Left ventricle myocardium inferior (tissue), 1 donor: ENCODE data around the gene DLG5. TPM values are rescaled to one million over a fixed set of nuclear protein-coding genes. Genes with fewer than 3 reads are reported as not detected.

Source experiments
- DNase-seq: peaks from one replicate; pipeline ENCODE4 v3.0.0-alpha.2; 2020
- H3K27ac ChIP-seq: fragments of 200-600 bp; replicated peaks from 2 replicates; pipeline ENCODE4 v1.8.0; 2021
- H3K27me3 ChIP-seq: fragments of 200-600 bp; 2 replicates; pipeline ENCODE4 v1.8.0; 2021; ENCODE audit warnings: low read depth
- H3K36me3 ChIP-seq: fragments of 200-600 bp; 2 replicates; pipeline ENCODE4 v1.8.0; 2021
- H3K4me1 ChIP-seq: fragments of 200-600 bp; 2 replicates; pipeline ENCODE4 v1.8.0; 2021
- H3K4me3 ChIP-seq: fragments of 200-600 bp; 2 replicates; pipeline ENCODE4 v1.8.0; 2021; ENCODE audit warnings: mild to moderate bottlenecking, moderate library complexity
- H3K9me3 ChIP-seq: fragments of 200-600 bp; replicated peaks from 2 replicates; pipeline ENCODE4 v1.8.0; 2021
- CTCF ChIP-seq: fragments of 200-600 bp; IDR thresholded peaks from 2 replicates; pipeline ENCODE4 v1.8.0; 2021; ENCODE audit warnings: antibody characterized with exemption, mild to moderate bottlenecking, borderline replicate concordance
- intact Hi-C: fragments of 100-400 bp; cut with micrococcal nuclease; formaldehyde crosslinking; loops from one replicate; pipeline ENCODE4 v1.11.0; 2022
- total RNA-seq: library from RNA; stranded (reverse); fragmentation: NEBNext Ultra II Directional; extraction: Animal tissue kit (Norgen Biotek cat#: 25700); gene quantifications from one replicate; pipeline ENCODE4 v1.2.1, GENCODE V29; 2021
- donor health status: DM: no; HTN: yes; CAD: no; lungs with severe emphysema.

Gene DLG5
- total RNA-seq, 1 donor from 2014 or later = 8.9 TPM

GRCh38 chr10:77874872-77875271 is 51.7 kb downstream of the DLG5 start:
- DNase-seq = no peak
- H3K9me3 ChIP-seq = no peaks in the 10 kb centered on the region
- H3K27me3 ChIP-seq = no peaks in the 10 kb centered on the region
- intact Hi-C loops = no loop called here
- H3K27ac ChIP-seq = no peak overlapping the region
- H3K36me3 ChIP-seq = no peaks in the 10 kb centered on the region
- no peak overlapping the region for H3K4me3 ChIP-seq
- no peak for TF ChIP-seq CTCF
- H3K4me1 ChIP-seq = peaks cover 47% of the 10 kb centered on the region

GRCh38 chr10:77873536-77874380 is 52.8 kb downstream of the DLG5 start:
- Histone ChIP-seq H3K27me3 (no peaks in the 10 kb centered on the region), H3K36me3 (no peaks in the 10 kb centered on the region), H3K4me3 (no peak overlapping the region), H3K4me1 (peaks cover 38% of the 10 kb centered on the region), H3K27ac (no peak overlapping the region), H3K9me3 (no peaks in the 10 kb centered on the region)
- no peak for TF ChIP-seq CTCF
- DNase-seq = no peak
- intact Hi-C loops = no loop called here

GRCh38 chr10:77872947-77873535 is 53.5 kb downstream of the DLG5 start:
- intact Hi-C loops = no loop called here
- Histone ChIP-seq H3K4me3 (no peak overlapping the region), H3K9me3 (no peaks in the 10 kb centered on the region), H3K4me1 (peaks cover 31% of the 10 kb centered on the region), H3K27me3 (no peaks in the 10 kb centered on the region), H3K27ac (no peak overlapping the region), H3K36me3 (peaks cover 2% of the 10 kb centered on the region)
- DNase-seq = no peak
- no peak for TF ChIP-seq CTCF

- H3K36me3 ChIP-seq = peaks cover 9% of the 10 kb centered on the region
- DNase-seq = no peak
- H3K4me1 ChIP-seq = peaks cover 24% of the 10 kb centered on the region
- no peak for TF ChIP-seq CTCF
- H3K4me3 ChIP-seq = no peak overlapping the region
- H3K9me3 ChIP-seq = no peaks in the 10 kb centered on the region
- intact Hi-C loops = no loop called here
- H3K27ac ChIP-seq = no peak overlapping the region
- H3K27me3 ChIP-seq = no peaks in the 10 kb centered on the region
Observed at GRCh38 chr10:77872151-77872946, 54.2 kb downstream of the DLG5 start.

- no peaks in the 10 kb centered on the region for H3K27me3 ChIP-seq
- intact Hi-C loops = no loop called here
- no peaks in the 10 kb centered on the region for H3K9me3 ChIP-seq
- no peak overlapping the region for H3K4me3 ChIP-seq
- DNase-seq = no peak
- peaks cover 23% of the 10 kb centered on the region for H3K36me3 ChIP-seq
- H3K27ac ChIP-seq = no peak overlapping the region
- peaks cover 23% of the 10 kb centered on the region for H3K4me1 ChIP-seq
- TF ChIP-seq CTCF = no peak
Observed at GRCh38 chr10:77869626-77870420, 56.7 kb downstream of the DLG5 start.
